Lung (tissue), 12 donors: ENCODE measurements around the gene TNFSF13. TPM values are rescaled to one million over a fixed set of nuclear protein-coding genes. Genes with fewer than 3 reads are reported as not detected.

Source experiments
- ATAC-seq: fragments of 200-7000 bp; cut with Tn5 transposase; one replicate; pipeline ENCODE4 v1.9.1; 2020; ENCODE audit warnings: moderate number of reproducible peaks; ENCODE audit not compliant: insufficient read depth, low FRiP score
- DNase-seq, 3 donors: peaks; one replicate each; pipeline ENCODE4 v3.0.0-alpha.2; 2013 to 2017
- H3K27ac ChIP-seq, 2 donors: one replicate each; pipeline ENCODE4 v1.5.1; 2013; ENCODE audit warnings: mild to moderate bottlenecking in 2 of 2, moderate library complexity in 2 of 2, control low read depth in 1 of 2, inconsistent platforms in 1 of 2, low read depth in 1 of 2, low read length in 1 of 2
- H3K27me3 ChIP-seq, 3 donors: one replicate each; pipeline ENCODE4 v1.5.1; 2013; ENCODE audit warnings: low read length in 2 of 3; ENCODE audit not compliant: control insufficient read depth in 3 of 3, insufficient read depth in 3 of 3
- H3K36me3 ChIP-seq, 4 donors: one replicate each; pipeline ENCODE4 v1.5.1; 2013; ENCODE audit warnings: low read length in 4 of 4, mild to moderate bottlenecking in 1 of 4, moderate library complexity in 1 of 4; ENCODE audit not compliant: control insufficient read depth in 4 of 4, insufficient read depth in 4 of 4
- H3K4me1 ChIP-seq, 5 donors: one replicate each; pipeline ENCODE4 v1.5.1; 2013; ENCODE audit warnings: low read length in 5 of 5, mild to moderate bottlenecking in 2 of 5, moderate library complexity in 1 of 5; ENCODE audit not compliant: control insufficient read depth in 5 of 5, insufficient read depth in 5 of 5
- H3K4me3 ChIP-seq: one replicate; pipeline ENCODE4 v1.5.1; 2013; ENCODE audit warnings: mild to moderate bottlenecking, control low read depth, moderate library complexity
- H3K9ac ChIP-seq, 2 donors: one replicate each; pipeline ENCODE4 v1.5.1; 2013; ENCODE audit warnings: low read length in 2 of 2, control low read depth in 1 of 2; ENCODE audit not compliant: insufficient read depth in 1 of 2
- H3K9me3 ChIP-seq, 4 donors: one replicate each; pipeline ENCODE4 v1.5.1; 2013; ENCODE audit warnings: low read length in 3 of 4, mild to moderate bottlenecking in 1 of 4, moderate library complexity in 1 of 4; ENCODE audit not compliant: control insufficient read depth in 4 of 4, insufficient read depth in 3 of 4
- WGBS, 2 donors: extraction: QIAGEN DNeasy Blood & Tissue Kit; methylation state at CpG; one replicate each; pipeline ENCODE4 v1.1.7; 2013; 5-methylcytosine and 5-hydroxymethylcytosine counted together
- polyA plus RNA-seq, 2 donors: library from polyadenylated mRNA; stranded (reverse); fragments of 200-250 nt; gene quantifications; one replicate each; pipeline ENCODE4 v1.2.1, GENCODE V29; 2013
- total RNA-seq, 2 donors: library from RNA; depleted of rRNA in 1 of 2; stranded (reverse); fragments of >200 nt in 1 of 2; gene quantifications; one replicate each; pipeline ENCODE4 v1.2.1, GENCODE V29; 2014 to 2021
- TF ChIP-seq, protein P1 (sequence below): IDR thresholded peaks from 2 replicates; pipeline ENCODE4 v1.5.1; 2012; ENCODE audit warnings: mild to moderate bottlenecking; ENCODE audit errors: control extremely low read depth, extremely low read depth
- donor health status: control.
- donor health status: control.
- donor health status: Bipolar disorder and iron deficiency.
- donor health status: healthy.
- donor health status: DM: yes; HTN: yes; CAD: no.

Gene TNFSF13
- total and polyA plus RNA-seq, 4 donors: 48.7 to 140 (median 93.7) TPM

DNA sequence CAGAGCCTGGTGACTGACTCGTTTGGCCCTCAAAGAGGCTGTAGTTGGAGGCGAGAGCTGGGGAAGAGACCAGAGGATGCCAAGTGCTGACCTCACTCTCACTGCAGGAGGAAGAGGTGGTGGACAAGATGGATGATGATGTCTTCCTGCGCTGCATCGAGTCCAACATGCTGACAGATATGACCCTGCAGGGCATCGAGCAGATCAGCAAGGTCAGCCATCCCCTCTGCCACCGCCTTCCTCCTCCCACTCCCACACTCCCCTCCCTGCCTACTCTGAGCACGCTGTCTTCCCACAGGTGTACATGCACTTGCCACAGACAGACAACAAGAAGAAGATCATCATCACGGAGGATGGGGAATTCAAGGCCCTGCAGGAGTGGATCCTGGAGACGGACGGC lies 47.4 kb upstream of the TNFSF13 start:
- DNase-seq: no peak
- WGBS, 2 donors: 76 to 79% methylated on average over 10 of the region's 10 CpGs
- H3K4me1 ChIP-seq: peaks cover 0 to 6% (median 0%) of the 10 kb centered on the region in 5 donors
- no peak overlapping the region for H3K27ac ChIP-seq
- TF ChIP-seq, protein P1, sequence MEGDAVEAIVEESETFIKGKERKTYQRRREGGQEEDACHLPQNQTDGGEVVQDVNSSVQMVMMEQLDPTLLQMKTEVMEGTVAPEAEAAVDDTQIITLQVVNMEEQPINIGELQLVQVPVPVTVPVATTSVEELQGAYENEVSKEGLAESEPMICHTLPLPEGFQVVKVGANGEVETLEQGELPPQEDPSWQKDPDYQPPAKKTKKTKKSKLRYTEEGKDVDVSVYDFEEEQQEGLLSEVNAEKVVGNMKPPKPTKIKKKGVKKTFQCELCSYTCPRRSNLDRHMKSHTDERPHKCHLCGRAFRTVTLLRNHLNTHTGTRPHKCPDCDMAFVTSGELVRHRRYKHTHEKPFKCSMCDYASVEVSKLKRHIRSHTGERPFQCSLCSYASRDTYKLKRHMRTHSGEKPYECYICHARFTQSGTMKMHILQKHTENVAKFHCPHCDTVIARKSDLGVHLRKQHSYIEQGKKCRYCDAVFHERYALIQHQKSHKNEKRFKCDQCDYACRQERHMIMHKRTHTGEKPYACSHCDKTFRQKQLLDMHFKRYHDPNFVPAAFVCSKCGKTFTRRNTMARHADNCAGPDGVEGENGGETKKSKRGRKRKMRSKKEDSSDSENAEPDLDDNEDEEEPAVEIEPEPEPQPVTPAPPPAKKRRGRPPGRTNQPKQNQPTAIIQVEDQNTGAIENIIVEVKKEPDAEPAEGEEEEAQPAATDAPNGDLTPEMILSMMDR: no peak
- ATAC-seq: no peak
- no peak overlapping the region for H3K9ac ChIP-seq
- H3K36me3 ChIP-seq: peaks cover 33 to 64% (median 50%) of the 10 kb centered on the region in 4 donors
- no peaks in the 10 kb centered on the region for H3K27me3 ChIP-seq
- no peak overlapping the region for H3K4me3 ChIP-seq
- H3K9me3 ChIP-seq: no peaks in the 10 kb centered on the region

DNA sequence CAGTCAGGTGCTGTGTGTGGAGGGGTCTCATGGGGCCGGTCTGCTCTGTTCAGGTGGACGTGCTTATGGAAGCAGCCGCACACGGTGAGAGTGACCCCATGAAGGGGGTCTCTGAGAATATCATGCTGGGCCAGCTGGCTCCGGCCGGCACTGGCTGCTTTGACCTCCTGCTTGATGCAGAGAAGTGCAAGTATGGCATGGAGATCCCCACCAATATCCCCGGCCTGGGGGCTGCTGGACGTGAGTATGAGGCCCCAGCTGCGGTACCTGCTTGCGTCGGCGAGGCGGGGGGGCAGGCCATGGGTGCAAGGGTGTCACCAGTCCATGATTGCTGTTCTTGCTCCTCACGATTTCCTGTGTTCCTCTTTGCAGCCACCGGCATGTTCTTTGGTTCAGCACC lies 46.4 kb upstream of the TNFSF13 start:
- peaks cover 28 to 58% (median 42%) of the 10 kb centered on the region in 4 donors for H3K36me3 ChIP-seq
- no peak overlapping the region for H3K4me3 ChIP-seq
- ATAC-seq (no peak), DNase-seq (no peak)
- peaks cover 0 to 6% (median 0%) of the 10 kb centered on the region in 5 donors for H3K4me1 ChIP-seq
- no peaks in the 10 kb centered on the region for H3K27me3 ChIP-seq
- H3K9ac ChIP-seq: no peak overlapping the region
- no peak overlapping the region for H3K27ac ChIP-seq
- 93 to 96% methylated on average over 15 of the region's 15 CpGs for WGBS, 2 donors
- H3K9me3 ChIP-seq: no peaks in the 10 kb centered on the region
- TF ChIP-seq, protein P1: no peak

DNA sequence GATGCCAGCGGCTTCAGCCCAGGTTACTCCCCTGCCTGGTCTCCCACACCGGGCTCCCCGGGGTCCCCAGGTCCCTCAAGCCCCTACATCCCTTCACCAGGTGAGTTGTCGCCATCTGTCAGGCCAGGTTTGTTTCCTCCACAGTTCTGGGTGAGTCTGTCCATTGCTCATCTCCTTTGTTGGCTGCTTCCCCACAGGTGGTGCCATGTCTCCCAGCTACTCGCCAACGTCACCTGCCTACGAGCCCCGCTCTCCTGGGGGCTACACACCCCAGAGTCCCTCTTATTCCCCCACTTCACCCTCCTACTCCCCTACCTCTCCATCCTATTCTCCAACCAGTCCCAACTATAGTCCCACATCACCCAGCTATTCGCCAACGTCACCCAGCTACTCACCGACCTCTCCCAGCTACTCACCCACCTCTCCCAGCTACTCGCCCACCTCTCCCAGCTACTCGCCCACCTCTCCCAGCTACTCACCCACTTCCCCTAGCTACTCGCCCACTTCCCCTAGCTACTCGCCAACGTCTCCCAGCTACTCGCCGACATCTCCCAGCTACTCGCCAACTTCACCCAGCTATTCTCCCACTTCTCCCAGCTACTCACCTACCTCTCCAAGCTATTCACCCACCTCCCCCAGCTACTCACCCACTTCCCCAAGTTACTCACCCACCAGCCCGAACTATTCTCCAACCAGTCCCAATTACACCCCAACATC lies 45.6 kb upstream of the TNFSF13 start:
- DNase-seq: no peak
- H3K36me3 ChIP-seq: peaks cover 26 to 55% (median 38%) of the 10 kb centered on the region in 4 donors
- no peaks in the 10 kb centered on the region for H3K9me3 ChIP-seq
- WGBS, 2 donors: 79 to 88% methylated on average over 20 of the region's 20 CpGs
- no peak for ATAC-seq
- H3K4me1 ChIP-seq: peaks cover 0 to 6% (median 0%) of the 10 kb centered on the region in 5 donors
- no peaks in the 10 kb centered on the region for H3K27me3 ChIP-seq
- no peak overlapping the region for H3K27ac ChIP-seq
- TF ChIP-seq, protein P1: no peak
- no peak overlapping the region for H3K4me3 ChIP-seq
- no peak overlapping the region for H3K9ac ChIP-seq
